Measurements from ENCODE around the gene GARIN5B. TPM values are rescaled to one million over a fixed set of nuclear protein-coding genes. Genes with fewer than 3 reads are reported as not detected.
"Not testable (repeated sequence)": the region's sequence is repeated elsewhere in the genome, so short reads cannot be mapped to it uniquely, and the experiment has no call there.

The GARIN5B gene
- total RNA-seq, 2 experiments from 2014 or later, result not detected

GRCh38 chr19:55328774-55329318, 34.2 kb downstream of the GARIN5B start:
- H3K4me1 Mint-ChIP-seq; intact Hi-C loops (cut with DNase I, micrococcal nuclease); H3K4me3 Mint-ChIP-seq; H3K27me3 Mint-ChIP-seq; H3K9me3 Mint-ChIP-seq (ENCODE audit: low read depth); POLR2A ChIA-PET; DNase-seq; H3K27ac Mint-ChIP-seq; H3K36me3 Mint-ChIP-seq (ENCODE audit: low read depth); ATAC-seq; CTCF ChIA-PET: not testable (repeated sequence)

- no peak for DNase-seq
- Mint-ChIP-seq H3K4me1 (no peaks in the 10 kb centered on the region), H3K27ac (no peak within 1 kb of the TSS), H3K4me3 (no peak within 1 kb of the TSS), H3K27me3 (peaks cover 5% of the 10 kb centered on the region), H3K36me3 (ENCODE audit: low read depth) (no peaks in the 10 kb centered on the region), H3K9me3 (ENCODE audit: low read depth) (no peaks in the 10 kb centered on the region)
- intact Hi-C loops (cut with DNase I, micrococcal nuclease), result no loop called here
- CTCF ChIA-PET, result no interaction called here
- POLR2A ChIA-PET, result no interaction called here
- ATAC-seq, result no peak
Observed at GRCh38 chr19:55325172-55325571, 37.9 kb downstream of the GARIN5B start, which contains the start of gene TMEM150B. TMEM150B (minus strand) TSS chr19:55325341; CDS start chr19:55321036, 4,305 bp downstream.

GRCh38 chr19:55324662-55325061, 38.4 kb downstream of the GARIN5B start:
- Mint-ChIP-seq H3K36me3 (ENCODE audit: low read depth) (no peaks in the 10 kb centered on the region), H3K9me3 (ENCODE audit: low read depth) (no peaks in the 10 kb centered on the region), H3K4me1 (no peaks in the 10 kb centered on the region), H3K4me3 (no peak overlapping the region), H3K27ac (no peak overlapping the region), H3K27me3 (peaks cover 5% of the 10 kb centered on the region)
- DNase-seq, result no peak
- POLR2A ChIA-PET, result no interaction called here
- CTCF ChIA-PET, result no interaction called here
- intact Hi-C loops (cut with DNase I, micrococcal nuclease), result no loop called here
- ATAC-seq, result no peak

- Mint-ChIP-seq H3K27ac (no peak overlapping the region), H3K9me3 (ENCODE audit: low read depth) (no peaks in the 10 kb centered on the region), H3K36me3 (ENCODE audit: low read depth) (no peaks in the 10 kb centered on the region), H3K4me1 (no peaks in the 10 kb centered on the region), H3K27me3 (peaks cover 5% of the 10 kb centered on the region), H3K4me3 (no peak overlapping the region)
- ChIA-PET CTCF (interaction anchor here (0.5 to 1.0 kb wide), 5 partner anchors 51 to 1048 kb away, joined by 3 to 4 read pairs (median 3); no protein-coding TSS in a partner anchor), POLR2A (no interaction called here)
- DNase-seq (no peak), ATAC-seq (no peak)
- intact Hi-C loops (cut with DNase I, micrococcal nuclease), result no loop called here
Observed at GRCh38 chr19:55322204-55322885, 40.7 kb downstream of the GARIN5B start.

- no peak for ATAC-seq
- no peaks in the 10 kb centered on the region for H3K36me3 Mint-ChIP-seq (ENCODE audit: low read depth)
Observed at GRCh38 chr19:55321466-55322137, 41.5 kb downstream of the GARIN5B start.

GRCh38 chr19:55320844-55321419, 42.1 kb downstream of the GARIN5B start:
- no peak for ATAC-seq
- H3K4me1 Mint-ChIP-seq, result no peaks in the 10 kb centered on the region
- ChIA-PET POLR2A (no interaction called here), CTCF (no interaction called here)
- intact Hi-C loops (cut with DNase I, micrococcal nuclease), result no loop called here
- H3K9me3 Mint-ChIP-seq (ENCODE audit: low read depth), result no peaks in the 10 kb centered on the region
- no peaks in the 10 kb centered on the region for H3K36me3 Mint-ChIP-seq (ENCODE audit: low read depth)
- no peak overlapping the region for H3K27ac Mint-ChIP-seq
- DNase-seq, result no peak
- H3K4me3 Mint-ChIP-seq, result no peak overlapping the region
- H3K27me3 Mint-ChIP-seq, result peaks cover 5% of the 10 kb centered on the region

More at GRCh38 chr19:55321466-55322137, 41.5 kb downstream of the GARIN5B start:
- ChIA-PET POLR2A (no interaction called here), CTCF (interaction anchor here (0.5 to 1.0 kb wide), 3 partner anchors 51 to 116 kb away, joined by 3 read pairs; no protein-coding TSS in a partner anchor)
- H3K27me3 Mint-ChIP-seq, result peaks cover 5% of the 10 kb centered on the region
- H3K9me3 Mint-ChIP-seq (ENCODE audit: low read depth), result no peaks in the 10 kb centered on the region
- intact Hi-C loops (cut with DNase I, micrococcal nuclease), result no loop called here
- no peak overlapping the region for H3K4me3 Mint-ChIP-seq
- DNase-seq, result no peak
- no peaks in the 10 kb centered on the region for H3K4me1 Mint-ChIP-seq
- no peak overlapping the region for H3K27ac Mint-ChIP-seq

- ChIA-PET CTCF (interaction anchor here (1.4 kb wide), 1 partner anchor 28 kb away, joined by 5 read pairs; no protein-coding TSS in a partner anchor), POLR2A (no interaction called here)
- H3K36me3 Mint-ChIP-seq (ENCODE audit: low read depth), result no peaks in the 10 kb centered on the region
- DNase-seq, result no peak
- no peak overlapping the region for H3K4me3 Mint-ChIP-seq
- H3K9me3 Mint-ChIP-seq (ENCODE audit: low read depth), result no peaks in the 10 kb centered on the region
- intact Hi-C loops (cut with DNase I, micrococcal nuclease), result no loop called here
- H3K27me3 Mint-ChIP-seq, result peaks cover 5% of the 10 kb centered on the region
- H3K4me1 Mint-ChIP-seq, result no peaks in the 10 kb centered on the region
- ATAC-seq, result peak; percentile 49
- no peak overlapping the region for H3K27ac Mint-ChIP-seq
Observed at GRCh38 chr19:55319785-55320184, 43.3 kb downstream of the GARIN5B start.

GRCh38 chr19:55316646-55317045, 46.4 kb downstream of the GARIN5B start:
- Mint-ChIP-seq H3K4me1 (no peaks in the 10 kb centered on the region), H3K27ac (no peak overlapping the region), H3K9me3 (ENCODE audit: low read depth) (no peaks in the 10 kb centered on the region), H3K36me3 (ENCODE audit: low read depth) (no peaks in the 10 kb centered on the region), H3K4me3 (no peak overlapping the region), H3K27me3 (no peaks in the 10 kb centered on the region)
- ATAC-seq, result no peak
- ChIA-PET POLR2A (no interaction called here), CTCF (no interaction called here)
- no peak for DNase-seq
- intact Hi-C loops (cut with DNase I, micrococcal nuclease), result no loop called here

GRCh38 chr19:55315956-55316525, 47.0 kb downstream of the GARIN5B start:
- CTCF ChIA-PET, result interaction anchor here (0.6 kb wide), 1 partner anchor 137 kb away, joined by 4 read pairs; no protein-coding TSS in a partner anchor
- intact Hi-C loops (cut with DNase I, micrococcal nuclease), result no loop called here

GRCh38 chr19:55314396-55314795, 48.7 kb downstream of the GARIN5B start:
- H3K27ac Mint-ChIP-seq, result no peak overlapping the region
- ATAC-seq, result no peak
- intact Hi-C loops (cut with DNase I, micrococcal nuclease), result no loop called here
- no peak for DNase-seq
- H3K27me3 Mint-ChIP-seq, result no peaks in the 10 kb centered on the region
- POLR2A ChIA-PET, result no interaction called here
- no peaks in the 10 kb centered on the region for H3K9me3 Mint-ChIP-seq (ENCODE audit: low read depth)
- no peak overlapping the region for H3K4me3 Mint-ChIP-seq
- no peaks in the 10 kb centered on the region for H3K36me3 Mint-ChIP-seq (ENCODE audit: low read depth)
- H3K4me1 Mint-ChIP-seq, result no peaks in the 10 kb centered on the region
- CTCF ChIA-PET, result no interaction called here

More at GRCh38 chr19:55315956-55316525, 47.0 kb downstream of the GARIN5B start:
- Mint-ChIP-seq H3K27me3 (no peaks in the 10 kb centered on the region), H3K27ac (no peak overlapping the region), H3K4me3 (no peak overlapping the region), H3K9me3 (ENCODE audit: low read depth) (no peaks in the 10 kb centered on the region), H3K36me3 (ENCODE audit: low read depth) (no peaks in the 10 kb centered on the region), H3K4me1 (no peaks in the 10 kb centered on the region)
- POLR2A ChIA-PET, result no interaction called here
- ATAC-seq (no peak), DNase-seq (no peak)

- ChIA-PET CTCF (no interaction called here), POLR2A (no interaction called here)
- no peak for DNase-seq
- H3K27ac Mint-ChIP-seq, result no peak overlapping the region
- H3K4me1 Mint-ChIP-seq, result no peaks in the 10 kb centered on the region
- intact Hi-C loops (cut with DNase I, micrococcal nuclease), result no loop called here
- no peak for ATAC-seq
- H3K27me3 Mint-ChIP-seq, result no peaks in the 10 kb centered on the region
- no peak overlapping the region for H3K4me3 Mint-ChIP-seq
- H3K9me3 Mint-ChIP-seq (ENCODE audit: low read depth), result no peaks in the 10 kb centered on the region
- H3K36me3 Mint-ChIP-seq (ENCODE audit: low read depth), result no peaks in the 10 kb centered on the region
Observed at GRCh38 chr19:55312621-55313512, 50.2 kb downstream of the GARIN5B start.

All from activated CD4-positive, alpha-beta T cell treated with anti-CD3 and anti-CD28 coated beads for 36 hours (primary cell).